Hematopoietic multipotent progenitor cell treated with erythropoietin and hydrocortisone succinate and interleukin-3 and kit ligand, for 6 days (in vitro differentiated cells): Measurements from ENCODE around the gene NATD1.

Experiments
- DNase-seq: peaks from one replicate; pipeline ENCODE4 v3.0.0-alpha.2; 2015

NATD1 gene

DNA sequence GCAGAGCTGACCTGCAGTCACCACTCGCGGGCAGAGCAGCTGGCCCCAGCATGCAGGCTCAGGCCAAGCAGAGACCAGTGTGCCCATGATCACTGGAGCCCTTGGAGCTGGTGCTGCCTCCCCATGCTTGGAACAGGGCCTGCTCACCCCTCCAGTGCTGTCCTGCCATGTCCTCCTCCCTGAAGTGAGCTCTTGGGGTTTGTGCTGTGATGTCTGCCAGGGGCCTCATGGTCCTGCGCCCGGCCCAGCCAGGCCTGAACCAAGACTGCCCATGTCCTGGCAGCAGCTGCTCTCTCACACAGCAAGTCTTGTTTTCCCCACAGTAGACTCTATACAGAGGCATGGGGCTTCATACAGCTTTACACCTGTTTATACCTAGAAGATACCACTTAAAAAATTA lies 63.8 kb downstream of the NATD1 start:
- no peak for DNase-seq
